Calu3 (cell line): ENCODE data around the gene ECSIT. TPM values are rescaled to one million over a fixed set of nuclear protein-coding genes. Genes with fewer than 3 reads are reported as not detected.

ENCODE experiments used
- BruUV-seq: library from RNA; stranded (reverse); fragments of 400-500 nt; replicated peaks from 2 replicates; lab custom pipeline; 2021; lab: Mats Ljungman, UMichigan
- CTCF ChIA-PET: fragments of 300-600 bp; sonication (Branson Sonifier 250); formaldehyde crosslinking; loops from one replicate; lab custom pipeline; 2022; ENCODE audit warnings: antibody characterized with exemption; lab: Charles Lee
- DNase-seq: peaks from one replicate; pipeline ENCODE4 v3.0.0; 2022
- H3K27ac Mint-ChIP-seq: one replicate; pipeline ENCODE4 v1.8.0; 2022; ENCODE audit warnings: mixed read lengths; ENCODE audit not compliant: unreplicated experiment
- H3K27me3 Mint-ChIP-seq: one replicate; pipeline ENCODE4 v1.8.0; 2022; ENCODE audit warnings: mixed read lengths; ENCODE audit not compliant: unreplicated experiment
- H3K36me3 Mint-ChIP-seq: one replicate; pipeline ENCODE4 v1.8.0; 2022; ENCODE audit warnings: mild to moderate bottlenecking, moderate library complexity, mixed read lengths; ENCODE audit not compliant: insufficient read depth, unreplicated experiment
- H3K4me1 Mint-ChIP-seq: one replicate; pipeline ENCODE4 v1.8.0; 2022; ENCODE audit warnings: mild to moderate bottlenecking, low read depth, mixed read lengths; ENCODE audit not compliant: unreplicated experiment
- H3K4me3 Mint-ChIP-seq: one replicate; pipeline ENCODE4 v1.8.0; 2022; ENCODE audit warnings: mild to moderate bottlenecking, low read depth, moderate library complexity, mixed read lengths; ENCODE audit not compliant: unreplicated experiment
- H3K9me3 Mint-ChIP-seq: one replicate; pipeline ENCODE4 v1.8.0; 2022; ENCODE audit warnings: low read depth, mixed read lengths; ENCODE audit not compliant: unreplicated experiment
- intact Hi-C: fragments of 100-400 bp; cut with micrococcal nuclease; formaldehyde crosslinking; loops from one replicate; pipeline ENCODE4 v1.10.0; 2022; ENCODE audit not compliant: unreplicated experiment
- total RNA-seq: library from RNA; stranded (reverse); gene quantifications from 2 replicates; pipeline ENCODE4 v1.2.3, GENCODE V29; 2022
- TF ChIP-seq, protein P1 (sequence below): fragments of 200-600 bp; IDR thresholded peaks from one replicate; pipeline ENCODE4 v1.8.0; 2022; ENCODE audit warnings: antibody characterized with exemption; ENCODE audit not compliant: unreplicated experiment

Gene ECSIT
- total RNA-seq, 1 experiment from 2014 or later: 22.1 TPM

DNA sequence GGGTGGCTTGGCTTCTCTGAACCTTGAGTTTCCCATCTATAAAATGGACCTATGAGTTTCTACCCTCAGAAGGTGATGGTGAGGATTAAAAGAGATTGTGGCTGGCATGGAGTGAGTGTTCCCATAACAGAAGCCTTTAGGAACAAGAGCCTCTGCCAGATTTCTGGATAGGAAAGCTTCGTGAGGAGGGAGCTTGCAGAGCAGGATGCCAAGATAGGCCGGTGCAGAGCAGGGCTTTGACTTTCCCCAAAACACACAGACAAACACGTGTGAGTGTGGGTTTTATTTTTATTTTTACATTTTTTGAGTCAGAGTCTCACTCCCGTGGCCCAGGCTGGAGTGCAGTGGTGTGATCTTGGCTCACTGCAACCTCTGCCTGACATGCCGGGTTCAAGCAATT is 6.0 kb upstream of the ECSIT start:
- Mint-ChIP-seq H3K4me1 (peaks cover 8% of the 10 kb centered on the region), H3K27ac (peak overlapping the region; percentile 6), H3K27me3 (peaks cover 18% of the 10 kb centered on the region), H3K9me3 (no peaks in the 10 kb centered on the region), H3K4me3 (no peak overlapping the region), H3K36me3 (peaks cover 20% of the 10 kb centered on the region)
- no TSS peak for BruUV-seq
- CTCF ChIA-PET: no interaction called here
- intact Hi-C loops: no loop called here
- no peak for DNase-seq
- TF ChIP-seq, protein P1, sequence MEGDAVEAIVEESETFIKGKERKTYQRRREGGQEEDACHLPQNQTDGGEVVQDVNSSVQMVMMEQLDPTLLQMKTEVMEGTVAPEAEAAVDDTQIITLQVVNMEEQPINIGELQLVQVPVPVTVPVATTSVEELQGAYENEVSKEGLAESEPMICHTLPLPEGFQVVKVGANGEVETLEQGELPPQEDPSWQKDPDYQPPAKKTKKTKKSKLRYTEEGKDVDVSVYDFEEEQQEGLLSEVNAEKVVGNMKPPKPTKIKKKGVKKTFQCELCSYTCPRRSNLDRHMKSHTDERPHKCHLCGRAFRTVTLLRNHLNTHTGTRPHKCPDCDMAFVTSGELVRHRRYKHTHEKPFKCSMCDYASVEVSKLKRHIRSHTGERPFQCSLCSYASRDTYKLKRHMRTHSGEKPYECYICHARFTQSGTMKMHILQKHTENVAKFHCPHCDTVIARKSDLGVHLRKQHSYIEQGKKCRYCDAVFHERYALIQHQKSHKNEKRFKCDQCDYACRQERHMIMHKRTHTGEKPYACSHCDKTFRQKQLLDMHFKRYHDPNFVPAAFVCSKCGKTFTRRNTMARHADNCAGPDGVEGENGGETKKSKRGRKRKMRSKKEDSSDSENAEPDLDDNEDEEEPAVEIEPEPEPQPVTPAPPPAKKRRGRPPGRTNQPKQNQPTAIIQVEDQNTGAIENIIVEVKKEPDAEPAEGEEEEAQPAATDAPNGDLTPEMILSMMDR: no peak

DNA sequence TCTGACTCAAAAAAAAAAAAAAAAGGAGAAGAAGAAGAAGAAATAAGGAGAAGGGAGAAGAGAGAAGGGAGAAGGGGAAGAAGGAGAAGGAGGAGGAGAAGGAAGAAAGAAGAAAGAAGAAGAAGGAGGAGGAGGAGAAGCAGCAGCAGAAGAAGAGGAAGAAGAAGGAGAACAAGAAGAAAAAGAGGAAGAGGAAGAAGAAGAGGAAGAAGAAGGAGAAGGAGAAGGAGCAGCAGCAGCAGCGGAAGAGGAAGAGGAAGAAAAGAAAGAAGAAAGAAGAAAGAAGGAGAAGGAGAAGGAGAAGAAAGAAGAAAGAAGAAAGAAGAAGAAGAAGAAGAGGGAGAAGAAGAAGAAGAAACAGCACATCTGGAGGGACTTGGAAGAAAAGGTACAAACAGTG is 5.6 kb upstream of the ECSIT start:
- Mint-ChIP-seq H3K4me1 (peaks cover 8% of the 10 kb centered on the region), H3K36me3 (peaks cover 20% of the 10 kb centered on the region), H3K4me3 (no peak overlapping the region), H3K9me3 (no peaks in the 10 kb centered on the region), H3K27me3 (peaks cover 14% of the 10 kb centered on the region), H3K27ac (peak overlapping the region; percentile 6)
- no peak for DNase-seq
- TF ChIP-seq, protein P1: no peak
- BruUV-seq: no TSS peak
- intact Hi-C loops: no loop called here
- CTCF ChIA-PET: no interaction called here

DNA sequence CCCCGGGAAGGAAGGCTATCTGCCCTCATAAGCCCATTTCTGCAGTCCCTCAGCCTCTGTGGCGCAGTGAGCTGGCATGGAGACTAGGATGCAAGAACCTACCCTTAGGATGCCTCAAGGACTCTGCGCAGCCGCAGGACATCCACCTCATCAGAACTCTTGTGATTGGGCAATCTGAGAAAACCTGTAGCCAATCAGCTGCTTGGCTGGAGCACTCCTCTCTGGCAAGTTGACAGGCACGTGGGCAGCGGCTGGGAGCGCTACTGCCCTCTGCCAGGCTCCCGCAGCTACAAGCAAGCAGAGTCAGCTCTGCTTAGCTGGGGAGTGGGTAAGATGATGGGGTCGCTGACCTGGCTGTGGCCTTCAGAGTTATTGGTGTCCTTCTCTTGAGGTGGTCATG is 1.5 kb upstream of the ECSIT start:
- peaks cover 15% of the 10 kb centered on the region for H3K4me1 Mint-ChIP-seq
- intact Hi-C loops: no loop called here
- H3K27me3 Mint-ChIP-seq: no peaks in the 10 kb centered on the region
- no peaks in the 10 kb centered on the region for H3K9me3 Mint-ChIP-seq
- DNase-seq: peak; percentile 61
- H3K27ac Mint-ChIP-seq: no peak overlapping the region
- TF ChIP-seq, protein P1: no peak
- no TSS peak for BruUV-seq
- CTCF ChIA-PET: no interaction called here
- no peak overlapping the region for H3K4me3 Mint-ChIP-seq
- H3K36me3 Mint-ChIP-seq: peaks cover 36% of the 10 kb centered on the region

DNA sequence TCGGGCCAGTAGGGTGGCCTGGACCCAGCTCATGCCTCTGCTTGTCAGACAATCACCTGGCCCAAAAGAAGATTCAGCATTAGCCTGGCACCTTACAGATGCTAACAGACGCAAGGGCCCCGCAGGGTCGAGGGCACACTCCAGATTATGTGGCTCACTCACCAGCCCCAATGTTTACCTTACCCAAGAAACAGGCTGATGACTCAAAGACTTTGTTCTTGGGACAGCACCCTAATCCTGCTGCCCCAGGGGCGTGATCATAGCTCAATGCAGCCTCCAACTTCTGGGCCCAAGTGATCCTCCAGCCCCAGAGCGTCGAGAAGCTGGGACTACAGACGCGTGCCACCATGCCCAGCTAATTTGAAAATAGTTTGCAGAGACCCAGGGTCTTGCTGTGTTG is 9.8 kb downstream of the ECSIT start:
- TF ChIP-seq, protein P1: no peak
- no peaks in the 10 kb centered on the region for H3K4me1 Mint-ChIP-seq
- H3K27me3 Mint-ChIP-seq: no peaks in the 10 kb centered on the region
- no TSS peak for BruUV-seq
- peaks cover 5% of the 10 kb centered on the region for H3K36me3 Mint-ChIP-seq
- no peak for DNase-seq
- H3K4me3 Mint-ChIP-seq: no peak overlapping the region
- no peak overlapping the region for H3K27ac Mint-ChIP-seq
- intact Hi-C loops: no loop called here
- no peaks in the 10 kb centered on the region for H3K9me3 Mint-ChIP-seq
- CTCF ChIA-PET: no interaction called here
